Measurements from ENCODE around the gene RBM38. TPM values are rescaled to one million over a fixed set of nuclear protein-coding genes. Genes with fewer than 3 reads are reported as not detected.
"Not testable (repeated sequence)": the region's sequence is repeated elsewhere in the genome, so short reads cannot be mapped to it uniquely, and the experiment has no call there.

RBM38 gene
- total RNA-seq, 1 experiment from 2014 or later = 261 TPM

DNA sequence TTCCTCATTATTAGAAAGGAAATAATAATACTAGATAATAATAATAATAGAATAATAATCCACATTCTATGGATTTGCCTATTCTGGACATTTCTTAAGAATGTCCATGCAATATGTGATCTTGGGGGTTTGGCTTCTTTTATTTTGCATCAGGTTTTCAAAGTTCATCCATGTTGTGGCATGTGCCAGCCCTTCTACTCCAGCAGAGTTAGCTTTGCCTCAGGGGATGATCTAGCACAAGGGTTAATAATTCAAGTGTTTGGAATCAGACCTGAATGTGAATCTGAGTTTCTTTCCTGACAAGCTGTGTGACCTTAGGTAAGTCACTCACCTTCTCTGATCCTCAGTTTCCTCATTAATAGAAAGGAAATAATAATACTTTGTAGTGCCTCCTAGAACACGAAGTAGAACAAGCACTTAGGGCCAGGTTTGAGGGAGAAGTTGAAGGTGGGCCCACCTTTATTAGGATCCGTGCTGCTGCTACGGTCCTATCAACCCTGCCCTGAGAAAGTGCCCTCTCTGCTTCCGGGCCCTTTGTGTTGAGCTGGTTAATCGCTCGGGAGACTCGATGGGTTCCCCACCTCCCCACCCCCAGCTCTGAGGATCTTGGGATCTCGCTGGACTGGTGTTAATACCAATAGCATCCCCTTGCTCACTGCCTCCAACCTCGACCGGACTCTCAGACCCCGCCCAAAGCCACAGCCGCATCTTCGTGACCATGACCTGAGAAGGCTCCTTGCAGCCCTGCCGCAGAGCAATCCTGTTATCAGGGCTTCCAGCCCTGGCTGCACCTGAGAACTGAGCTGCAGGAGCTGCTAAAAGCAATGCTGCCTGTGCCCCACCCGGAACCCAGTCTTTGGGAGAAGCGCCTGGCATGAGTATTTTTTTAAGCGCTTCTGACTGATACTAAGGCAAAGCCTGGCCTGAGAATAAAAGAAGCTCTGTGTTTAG, 26.9 kb downstream of the RBM38 start:
- H2AFZ ChIP-seq (ENCODE audit: low read length) = no peak overlapping the region
- no peaks in the 10 kb centered on the region for H3K9me3 ChIP-seq (ENCODE audit: low read length)
- H3K79me2 ChIP-seq (ENCODE audit: low read length) = no peaks in the 10 kb centered on the region
- no peaks in the 10 kb centered on the region for H4K20me1 ChIP-seq (ENCODE audit: insufficient read depth, low read depth, low read length)
- H3K27me3 ChIP-seq (ENCODE audit: low read length) = no peaks in the 10 kb centered on the region
- no peak overlapping the region for H3K9ac ChIP-seq (ENCODE audit: low read length)
- H3K36me3 ChIP-seq (ENCODE audit: insufficient read depth, low read length) = no peaks in the 10 kb centered on the region
- no peak overlapping the region for H3K27ac ChIP-seq (ENCODE audit: low read length)
- H3K4me2 ChIP-seq (ENCODE audit: low read depth, low read length, poor library complexity, severe bottlenecking) = no peak overlapping the region
- H3K4me3 ChIP-seq (ENCODE audit: low read length) = no peak overlapping the region
- no peaks in the 10 kb centered on the region for H3K9me2 ChIP-seq (replicated peaks; ENCODE audit: insufficient read depth, low read length)
- no peaks in the 10 kb centered on the region for H3K4me1 ChIP-seq (ENCODE audit: low read length)
- DNase-seq = no peak

DNA sequence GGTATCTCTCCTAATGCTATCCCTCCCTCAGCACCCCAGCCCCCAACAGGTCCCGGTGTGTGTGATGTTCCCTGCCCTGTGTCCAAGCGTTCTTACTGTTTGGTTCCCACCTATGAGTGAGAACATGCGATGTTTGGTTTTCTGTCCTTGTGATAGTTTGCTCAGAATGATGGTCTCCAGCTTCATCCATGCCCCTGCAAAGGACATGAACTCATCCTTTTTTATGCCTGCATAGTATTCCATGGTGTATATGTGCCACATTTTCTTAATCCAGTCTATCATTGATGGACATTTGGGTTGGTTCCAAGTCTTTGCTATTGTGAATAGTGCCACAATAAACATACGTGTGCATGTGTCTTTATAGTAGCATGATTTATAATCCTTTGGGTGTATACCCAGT, 28.3 kb downstream of the RBM38 start:
- H3K9me3 ChIP-seq (ENCODE audit: low read length); H3K4me1 ChIP-seq (ENCODE audit: low read length); H3K9ac ChIP-seq (ENCODE audit: low read length); H3K9me2 ChIP-seq (replicated peaks; ENCODE audit: insufficient read depth, low read length); H4K20me1 ChIP-seq (ENCODE audit: insufficient read depth, low read depth, low read length); H3K36me3 ChIP-seq (ENCODE audit: insufficient read depth, low read length); H3K4me2 ChIP-seq (ENCODE audit: low read depth, low read length, poor library complexity, severe bottlenecking); H3K79me2 ChIP-seq (ENCODE audit: low read length); H3K27ac ChIP-seq (ENCODE audit: low read length); H3K27me3 ChIP-seq (ENCODE audit: low read length); DNase-seq; H2AFZ ChIP-seq (ENCODE audit: low read length); H3K4me3 ChIP-seq (ENCODE audit: low read length): not testable (repeated sequence)

DNA sequence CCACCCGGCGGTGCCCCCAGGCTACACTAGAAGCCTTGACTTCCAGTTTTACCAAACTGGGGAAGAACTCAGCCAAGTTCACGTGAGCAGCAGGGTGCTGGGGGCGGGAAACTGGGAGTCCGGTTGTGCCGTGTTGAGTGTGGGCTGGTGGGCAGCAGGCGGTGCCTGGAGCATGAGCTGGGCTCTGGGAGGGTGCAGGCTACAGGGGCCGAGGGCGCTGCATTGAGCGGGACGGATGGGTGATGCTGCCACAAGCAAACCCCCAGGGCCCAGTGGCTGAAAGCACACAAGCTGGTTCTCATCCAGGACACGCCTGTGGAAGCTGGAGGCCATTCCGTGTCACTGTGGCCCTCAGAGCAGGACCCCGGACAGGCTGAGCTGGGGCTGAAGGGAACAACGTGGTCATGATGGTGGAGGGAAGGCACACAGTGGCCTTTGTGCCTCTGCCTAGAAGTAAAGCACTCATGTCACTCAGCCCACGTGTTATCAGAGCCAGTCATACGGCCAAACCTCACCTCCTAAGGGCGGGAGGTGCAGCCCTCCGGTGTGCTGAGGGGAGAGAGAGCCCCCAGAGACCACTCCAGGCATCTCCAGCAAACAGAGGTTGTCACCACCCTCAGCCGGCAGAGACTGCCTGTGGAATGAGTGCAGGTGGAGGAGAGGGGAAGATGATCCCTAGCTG, 29.5 kb downstream of the RBM38 start:
- no peak for DNase-seq
- no peaks in the 10 kb centered on the region for H3K9me2 ChIP-seq (replicated peaks; ENCODE audit: insufficient read depth, low read length)
- H3K4me3 ChIP-seq (ENCODE audit: low read length) = no peak overlapping the region
- no peak overlapping the region for H3K27ac ChIP-seq (ENCODE audit: low read length)
- no peaks in the 10 kb centered on the region for H3K27me3 ChIP-seq (ENCODE audit: low read length)
- no peaks in the 10 kb centered on the region for H3K36me3 ChIP-seq (ENCODE audit: insufficient read depth, low read length)
- no peaks in the 10 kb centered on the region for H3K9me3 ChIP-seq (ENCODE audit: low read length)
- no peaks in the 10 kb centered on the region for H3K79me2 ChIP-seq (ENCODE audit: low read length)
- no peaks in the 10 kb centered on the region for H4K20me1 ChIP-seq (ENCODE audit: insufficient read depth, low read depth, low read length)
- no peak overlapping the region for H2AFZ ChIP-seq (ENCODE audit: low read length)
- H3K9ac ChIP-seq (ENCODE audit: low read length) = no peak overlapping the region
- H3K4me2 ChIP-seq (ENCODE audit: low read depth, low read length, poor library complexity, severe bottlenecking) = no peak overlapping the region
- H3K4me1 ChIP-seq (ENCODE audit: low read length) = peaks cover 13% of the 10 kb centered on the region

DNA sequence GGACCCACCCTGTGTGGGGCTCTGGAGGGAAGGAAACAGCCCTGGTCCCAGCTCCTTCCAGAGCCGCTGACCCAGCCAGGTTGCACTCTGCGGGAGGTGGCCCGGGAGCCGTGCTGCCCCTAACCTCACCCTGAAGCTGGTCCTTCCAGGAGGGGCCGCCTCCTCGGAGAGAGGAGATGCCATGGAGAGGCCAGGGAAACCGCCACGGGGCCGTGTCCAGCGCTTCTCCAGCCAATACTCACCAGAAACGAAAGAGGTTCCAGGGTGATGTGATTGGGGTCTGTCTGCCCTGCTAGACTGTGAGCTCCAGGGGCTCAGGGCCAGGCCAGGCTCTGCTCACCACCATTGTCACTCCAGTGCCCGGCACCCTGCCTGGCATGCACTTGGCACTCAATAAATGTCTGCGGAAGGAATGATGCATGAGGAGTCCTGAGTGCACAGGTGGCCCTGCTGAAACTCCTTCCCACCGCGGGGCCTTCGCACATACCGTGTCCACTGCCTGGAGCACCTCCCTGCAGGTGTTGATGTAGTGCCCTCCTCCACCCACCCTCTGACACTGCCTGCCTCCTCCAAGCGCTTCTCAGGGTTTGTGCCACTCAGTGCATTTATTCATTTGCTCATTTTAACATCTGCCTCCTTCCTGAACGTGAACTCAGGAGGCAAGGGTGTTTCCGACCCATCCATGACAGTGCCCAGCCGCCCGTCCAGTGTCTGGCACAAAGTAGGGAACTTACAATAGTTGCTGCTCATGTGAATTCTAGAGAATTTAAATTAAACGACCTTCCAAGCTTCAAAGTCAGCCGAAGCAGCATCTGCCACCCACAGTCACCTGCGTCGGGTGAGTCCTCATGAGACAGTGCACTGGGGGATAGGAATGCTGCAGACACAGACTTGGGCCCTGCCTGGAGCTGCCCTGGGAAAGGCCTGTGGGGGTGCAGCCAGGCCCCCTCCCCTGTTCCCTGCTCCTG, 30.3 kb downstream of the RBM38 start:
- Histone ChIP-seq H3K79me2 (ENCODE audit: low read length) (no peaks in the 10 kb centered on the region), H3K27me3 (ENCODE audit: low read length) (no peaks in the 10 kb centered on the region), H3K36me3 (ENCODE audit: insufficient read depth, low read length) (no peaks in the 10 kb centered on the region), H3K4me1 (ENCODE audit: low read length) (peaks cover 21% of the 10 kb centered on the region), H3K4me2 (ENCODE audit: low read depth, low read length, poor library complexity, severe bottlenecking) (no peak overlapping the region), H3K9ac (ENCODE audit: low read length) (no peak overlapping the region), H3K9me2 (replicated peaks; ENCODE audit: insufficient read depth, low read length) (no peaks in the 10 kb centered on the region), H4K20me1 (ENCODE audit: insufficient read depth, low read depth, low read length) (no peaks in the 10 kb centered on the region), H2AFZ (ENCODE audit: low read length) (no peak overlapping the region), H3K27ac (ENCODE audit: low read length) (no peak overlapping the region), H3K4me3 (ENCODE audit: low read length) (no peak overlapping the region), H3K9me3 (ENCODE audit: low read length) (no peaks in the 10 kb centered on the region)
- DNase-seq = no peak

DNA sequence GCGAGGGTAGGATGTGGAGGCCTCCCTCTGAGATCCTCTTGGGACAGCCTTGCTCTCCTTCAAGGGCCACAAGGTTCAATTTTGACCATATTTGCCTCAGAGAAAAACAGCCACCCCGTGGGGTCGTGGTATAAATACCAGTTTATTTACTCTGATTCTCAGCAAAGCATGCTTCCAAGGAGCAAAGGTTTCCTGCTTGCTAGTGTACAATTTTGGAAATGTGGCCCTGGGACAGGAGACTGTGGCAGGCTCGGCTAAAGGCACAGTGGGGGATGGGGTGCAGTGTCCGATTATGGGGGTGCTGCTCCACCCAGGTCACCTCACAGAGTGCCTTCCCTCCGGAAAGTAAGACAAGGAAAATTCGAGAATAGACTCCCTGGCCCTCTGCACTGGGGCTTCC, 31.1 kb downstream of the RBM38 start:
- Histone ChIP-seq H2AFZ (ENCODE audit: low read length) (no peak overlapping the region), H3K4me2 (ENCODE audit: low read depth, low read length, poor library complexity, severe bottlenecking) (no peak overlapping the region)

DNA sequence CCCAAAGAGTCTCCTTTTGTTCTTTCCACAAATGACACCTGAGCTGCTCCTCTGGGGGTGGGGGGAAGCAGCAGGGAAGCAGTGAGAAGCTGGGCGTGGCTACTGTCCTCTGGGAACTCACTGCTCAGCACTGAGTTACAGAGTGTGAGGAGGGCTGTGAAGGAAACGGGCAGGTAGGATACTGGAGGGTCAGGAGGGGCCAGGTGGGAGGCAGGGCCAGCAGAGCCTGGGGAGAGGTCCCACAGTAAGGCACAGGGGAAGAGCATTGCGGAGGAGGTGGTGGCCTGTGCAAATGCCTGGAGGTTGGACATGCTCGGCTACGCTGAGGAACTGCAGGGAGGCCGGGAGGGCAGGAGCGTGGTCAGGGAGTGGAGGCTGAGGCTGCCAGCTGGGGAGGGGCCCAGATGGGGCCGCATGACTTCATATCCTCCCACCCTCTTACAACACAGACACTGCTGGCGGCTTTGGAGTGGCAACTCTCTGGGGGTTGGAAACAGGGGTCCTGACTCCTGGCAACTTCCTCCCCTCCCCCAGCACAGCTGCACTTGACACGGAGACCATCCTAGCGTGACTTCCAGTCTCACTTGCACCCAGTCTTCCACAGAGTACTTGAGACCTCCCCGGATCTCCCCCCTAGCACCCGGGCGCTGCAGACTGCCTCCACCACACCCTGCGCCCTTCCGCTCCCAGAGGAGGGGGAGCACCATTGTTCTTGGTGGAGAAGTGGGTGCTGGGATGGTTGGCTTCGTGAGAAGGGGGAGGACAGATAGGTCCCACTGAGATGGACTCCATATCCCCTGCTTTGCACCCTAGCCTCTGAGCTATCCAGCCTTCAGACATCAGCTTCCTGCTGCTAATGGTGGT, 34.2 kb downstream of the RBM38 start:
- no peaks in the 10 kb centered on the region for H3K36me3 ChIP-seq (ENCODE audit: insufficient read depth, low read length)
- no peaks in the 10 kb centered on the region for H3K9me3 ChIP-seq (ENCODE audit: low read length)
- no peaks in the 10 kb centered on the region for H4K20me1 ChIP-seq (ENCODE audit: insufficient read depth, low read depth, low read length)
- no peaks in the 10 kb centered on the region for H3K9me2 ChIP-seq (replicated peaks; ENCODE audit: insufficient read depth, low read length)
- H3K27ac ChIP-seq (ENCODE audit: low read length) = no peak overlapping the region
- H3K9ac ChIP-seq (ENCODE audit: low read length) = peak overlapping the region; percentile 23
- peak overlapping the region; percentile 42; the same call in 1 of the 2 replicates for H3K4me3 ChIP-seq (ENCODE audit: low read length)
- no peak overlapping the region for H2AFZ ChIP-seq (ENCODE audit: low read length)
- peak; percentile 56 for DNase-seq
- H3K4me1 ChIP-seq (ENCODE audit: low read length) = peaks cover 48% of the 10 kb centered on the region
- H3K79me2 ChIP-seq (ENCODE audit: low read length) = no peaks in the 10 kb centered on the region
- no peaks in the 10 kb centered on the region for H3K27me3 ChIP-seq (ENCODE audit: low read length)
- peak overlapping the region; percentile 67 for H3K4me2 ChIP-seq (ENCODE audit: low read depth, low read length, poor library complexity, severe bottlenecking)

More for the DNA sequence above, 31.1 kb downstream of the RBM38 start:
- no peaks in the 10 kb centered on the region for H3K79me2 ChIP-seq (ENCODE audit: low read length)
- no peak for DNase-seq
- no peak overlapping the region for H3K9ac ChIP-seq (ENCODE audit: low read length)
- no peak overlapping the region for H3K27ac ChIP-seq (ENCODE audit: low read length)
- peaks cover 27% of the 10 kb centered on the region for H3K4me1 ChIP-seq (ENCODE audit: low read length)
- no peaks in the 10 kb centered on the region for H3K36me3 ChIP-seq (ENCODE audit: insufficient read depth, low read length)
- H3K27me3 ChIP-seq (ENCODE audit: low read length) = no peaks in the 10 kb centered on the region
- H3K9me3 ChIP-seq (ENCODE audit: low read length) = no peaks in the 10 kb centered on the region
- H3K4me3 ChIP-seq (ENCODE audit: low read length) = no peak overlapping the region
- no peaks in the 10 kb centered on the region for H4K20me1 ChIP-seq (ENCODE audit: insufficient read depth, low read depth, low read length)
- no peaks in the 10 kb centered on the region for H3K9me2 ChIP-seq (replicated peaks; ENCODE audit: insufficient read depth, low read length)

DNA sequence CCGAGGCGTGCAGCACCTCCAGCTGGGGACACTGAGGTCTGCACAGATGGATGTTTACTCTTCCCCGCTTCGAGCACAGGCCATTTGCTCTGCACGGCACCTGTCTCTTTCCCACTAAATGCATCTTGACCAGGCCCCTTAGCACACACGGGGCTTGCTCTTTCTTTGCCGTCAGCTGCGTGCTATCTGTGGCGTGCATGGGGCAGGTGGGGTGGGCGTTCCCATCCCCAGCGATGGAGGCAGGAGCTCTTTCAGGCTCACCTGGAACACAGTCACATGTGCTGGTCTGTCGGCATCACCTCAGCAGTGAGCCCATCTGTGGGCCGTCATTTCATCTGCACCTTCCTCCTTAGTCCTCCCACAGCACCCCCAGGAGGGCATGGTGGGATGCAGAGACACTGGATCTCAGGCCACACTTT, 35.1 kb downstream of the RBM38 start:
- peaks cover 48% of the 10 kb centered on the region for H3K4me1 ChIP-seq (ENCODE audit: low read length)

More for the DNA sequence above, 35.1 kb downstream of the RBM38 start:
- DNase-seq = no peak
- H3K79me2 ChIP-seq (ENCODE audit: low read length) = no peaks in the 10 kb centered on the region
- no peak overlapping the region for H3K4me3 ChIP-seq (ENCODE audit: low read length)
- no peak overlapping the region for H3K9ac ChIP-seq (ENCODE audit: low read length)
- H3K27me3 ChIP-seq (ENCODE audit: low read length) = no peaks in the 10 kb centered on the region
- no peaks in the 10 kb centered on the region for H3K9me3 ChIP-seq (ENCODE audit: low read length)
- no peaks in the 10 kb centered on the region for H3K9me2 ChIP-seq (replicated peaks; ENCODE audit: insufficient read depth, low read length)
- H3K27ac ChIP-seq (ENCODE audit: low read length) = no peak overlapping the region
- H4K20me1 ChIP-seq (ENCODE audit: insufficient read depth, low read depth, low read length) = no peaks in the 10 kb centered on the region
- no peak overlapping the region for H2AFZ ChIP-seq (ENCODE audit: low read length)
- H3K4me2 ChIP-seq (ENCODE audit: low read depth, low read length, poor library complexity, severe bottlenecking) = no peak overlapping the region
- no peaks in the 10 kb centered on the region for H3K36me3 ChIP-seq (ENCODE audit: insufficient read depth, low read length)
